Upper lobe of right lung (tissue), 1 donor: ENCODE measurements around the gene GEN1. TPM values are rescaled to one million over a fixed set of nuclear protein-coding genes. Genes with fewer than 3 reads are reported as not detected.

Experiments
- ATAC-seq: fragments of 200-7000 bp; cut with Tn5 transposase; one replicate; pipeline ENCODE4 v1.9.1; 2020; ENCODE audit warnings: mild to moderate bottlenecking, moderate library complexity
- DNase-seq: peaks from one replicate; pipeline ENCODE4 v3.0.0-alpha.2; 2020
- H3K27ac ChIP-seq: fragments of 200-600 bp; one replicate; pipeline ENCODE4 v1.8.0; 2022
- H3K27me3 ChIP-seq: fragments of 200-600 bp; one replicate; pipeline ENCODE4 v1.8.0; 2022; ENCODE audit warnings: mild to moderate bottlenecking
- H3K36me3 ChIP-seq: fragments of 200-600 bp; one replicate; pipeline ENCODE4 v1.8.0; 2022
- H3K4me1 ChIP-seq: fragments of 200-600 bp; one replicate; pipeline ENCODE4 v1.8.0; 2022
- H3K4me3 ChIP-seq: fragments of 200-600 bp; one replicate; pipeline ENCODE4 v1.8.0; 2022; ENCODE audit warnings: mild to moderate bottlenecking
- H3K9me3 ChIP-seq: fragments of 200-600 bp; one replicate; pipeline ENCODE4 v1.8.0; 2022
- intact Hi-C: fragments of 100-400 bp; cut with DNase I; formaldehyde crosslinking; loops from one replicate; pipeline ENCODE4 v1.11.0; 2022
- total RNA-seq: library from RNA; stranded (reverse); fragmentation: NEBNext Ultra II Directional; extraction: Animal tissue kit (Norgen Biotek cat#: 25700); gene quantifications from one replicate; pipeline ENCODE4 v1.2.1, GENCODE V29; 2021
- TF ChIP-seq, protein P1 (sequence below): fragments of 200-600 bp; IDR thresholded peaks from one replicate; pipeline ENCODE4 v1.8.0; 2022; ENCODE audit warnings: antibody characterized with exemption
- donor health status: DM: no; HTN: yes; CAD: no; lungs with severe emphysema.

GEN1 gene
- total RNA-seq, 1 donor from 2014 or later, result 7.0 TPM

DNA sequence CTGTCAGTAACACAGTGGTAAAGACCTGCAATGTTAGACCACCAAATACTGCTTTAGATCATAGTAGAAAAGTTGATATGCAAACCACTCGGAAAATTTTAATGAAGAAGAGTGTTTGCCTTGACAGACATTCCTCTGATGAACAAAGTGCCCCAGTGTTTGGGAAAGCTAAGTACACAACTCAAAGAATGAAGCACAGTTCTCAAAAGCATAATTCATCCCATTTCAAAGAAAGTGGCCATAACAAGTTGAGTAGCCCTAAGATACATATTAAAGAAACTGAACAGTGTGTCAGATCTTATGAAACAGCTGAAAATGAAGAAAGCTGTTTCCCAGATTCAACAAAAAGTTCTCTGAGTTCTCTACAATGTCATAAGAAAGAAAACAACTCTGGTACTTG is 27.5 kb downstream of the GEN1 start:
- ATAC-seq, result no peak
- intact Hi-C loops, result no loop called here
- Histone ChIP-seq H3K4me3 (no peak overlapping the region), H3K4me1 (no peaks in the 10 kb centered on the region), H3K9me3 (no peaks in the 10 kb centered on the region), H3K36me3 (peaks cover 9% of the 10 kb centered on the region), H3K27ac (no peak overlapping the region), H3K27me3 (no peaks in the 10 kb centered on the region)
- TF ChIP-seq, protein P1, sequence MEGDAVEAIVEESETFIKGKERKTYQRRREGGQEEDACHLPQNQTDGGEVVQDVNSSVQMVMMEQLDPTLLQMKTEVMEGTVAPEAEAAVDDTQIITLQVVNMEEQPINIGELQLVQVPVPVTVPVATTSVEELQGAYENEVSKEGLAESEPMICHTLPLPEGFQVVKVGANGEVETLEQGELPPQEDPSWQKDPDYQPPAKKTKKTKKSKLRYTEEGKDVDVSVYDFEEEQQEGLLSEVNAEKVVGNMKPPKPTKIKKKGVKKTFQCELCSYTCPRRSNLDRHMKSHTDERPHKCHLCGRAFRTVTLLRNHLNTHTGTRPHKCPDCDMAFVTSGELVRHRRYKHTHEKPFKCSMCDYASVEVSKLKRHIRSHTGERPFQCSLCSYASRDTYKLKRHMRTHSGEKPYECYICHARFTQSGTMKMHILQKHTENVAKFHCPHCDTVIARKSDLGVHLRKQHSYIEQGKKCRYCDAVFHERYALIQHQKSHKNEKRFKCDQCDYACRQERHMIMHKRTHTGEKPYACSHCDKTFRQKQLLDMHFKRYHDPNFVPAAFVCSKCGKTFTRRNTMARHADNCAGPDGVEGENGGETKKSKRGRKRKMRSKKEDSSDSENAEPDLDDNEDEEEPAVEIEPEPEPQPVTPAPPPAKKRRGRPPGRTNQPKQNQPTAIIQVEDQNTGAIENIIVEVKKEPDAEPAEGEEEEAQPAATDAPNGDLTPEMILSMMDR, result no peak
- DNase-seq, result no peak

DNA sequence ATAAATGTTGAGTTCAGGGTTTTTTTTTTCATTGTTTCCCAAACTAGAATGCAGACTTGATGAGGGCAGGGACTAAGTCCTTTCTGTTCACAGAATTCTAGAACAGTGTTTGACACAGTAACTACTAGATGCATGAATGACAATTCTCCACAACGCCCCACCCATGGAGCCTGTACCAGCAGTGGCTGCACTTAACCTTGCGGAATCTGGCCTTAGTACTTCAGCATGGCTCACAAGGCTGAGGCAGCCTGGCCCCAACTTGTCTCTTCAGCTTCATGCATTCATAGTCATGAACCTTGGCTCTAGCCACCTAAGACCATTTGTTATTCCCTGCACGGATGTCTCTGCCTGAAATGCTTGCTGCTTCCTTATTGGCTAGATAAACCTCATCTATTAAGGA is 32.8 kb downstream of the GEN1 start:
- no peaks in the 10 kb centered on the region for H3K36me3 ChIP-seq
- H3K27ac ChIP-seq, result no peak overlapping the region
- peaks cover 8% of the 10 kb centered on the region for H3K4me1 ChIP-seq
- no peak for DNase-seq
- ATAC-seq, result no peak
- H3K9me3 ChIP-seq, result no peaks in the 10 kb centered on the region
- H3K27me3 ChIP-seq, result no peaks in the 10 kb centered on the region
- TF ChIP-seq, protein P1, result no peak
- no peak overlapping the region for H3K4me3 ChIP-seq
- intact Hi-C loops, result no loop called here

DNA sequence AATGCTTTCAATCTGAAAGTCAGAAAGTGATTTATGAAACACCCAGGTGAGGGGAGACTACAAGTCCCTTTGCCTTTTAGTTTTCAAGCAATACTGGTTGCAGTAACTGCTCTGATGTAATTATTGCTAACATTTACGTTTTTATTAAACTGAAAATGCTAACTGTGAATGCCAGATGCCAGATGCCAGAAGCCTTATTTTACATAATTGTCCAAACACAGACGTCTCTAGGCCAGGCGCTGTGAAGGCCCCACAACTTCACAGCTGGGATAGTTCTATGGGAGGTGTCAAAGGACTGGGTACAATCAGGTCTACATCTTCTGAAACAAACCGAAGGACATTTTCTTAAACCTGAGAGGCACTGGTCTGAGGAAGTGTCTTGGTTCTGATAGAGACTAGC is 34.8 kb downstream of the GEN1 start:
- intact Hi-C loops, result no loop called here
- no peaks in the 10 kb centered on the region for H3K27me3 ChIP-seq
- DNase-seq, result no peak

DNA sequence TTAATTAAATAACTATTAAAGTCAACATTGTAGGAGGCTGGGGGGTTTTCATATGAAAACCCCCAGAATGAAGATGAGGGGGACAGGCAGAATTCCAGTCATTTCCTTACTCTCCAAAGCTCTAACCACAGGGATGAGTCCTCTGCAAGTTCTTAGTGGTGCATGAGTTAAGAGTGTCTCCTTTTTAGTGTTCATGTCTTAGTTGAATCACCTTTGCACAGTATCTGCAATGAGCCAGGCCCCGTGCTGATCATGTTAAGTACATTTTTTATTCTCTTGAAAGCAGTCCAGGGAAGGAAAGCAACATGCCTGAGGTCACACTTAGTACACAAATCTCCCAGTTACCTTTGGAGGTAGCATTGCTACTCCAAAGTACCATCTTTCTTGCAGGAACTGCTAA is 36.6 kb downstream of the GEN1 start:
- intact Hi-C loops, result no loop called here
- TF ChIP-seq, protein P1, result no peak

More for the DNA sequence above, 34.8 kb downstream of the GEN1 start:
- no peak overlapping the region for H3K27ac ChIP-seq
- ATAC-seq, result no peak
- TF ChIP-seq, protein P1, result no peak
- H3K4me1 ChIP-seq, result peaks cover 11% of the 10 kb centered on the region
- no peaks in the 10 kb centered on the region for H3K36me3 ChIP-seq
- no peaks in the 10 kb centered on the region for H3K9me3 ChIP-seq
- no peak overlapping the region for H3K4me3 ChIP-seq

DNA sequence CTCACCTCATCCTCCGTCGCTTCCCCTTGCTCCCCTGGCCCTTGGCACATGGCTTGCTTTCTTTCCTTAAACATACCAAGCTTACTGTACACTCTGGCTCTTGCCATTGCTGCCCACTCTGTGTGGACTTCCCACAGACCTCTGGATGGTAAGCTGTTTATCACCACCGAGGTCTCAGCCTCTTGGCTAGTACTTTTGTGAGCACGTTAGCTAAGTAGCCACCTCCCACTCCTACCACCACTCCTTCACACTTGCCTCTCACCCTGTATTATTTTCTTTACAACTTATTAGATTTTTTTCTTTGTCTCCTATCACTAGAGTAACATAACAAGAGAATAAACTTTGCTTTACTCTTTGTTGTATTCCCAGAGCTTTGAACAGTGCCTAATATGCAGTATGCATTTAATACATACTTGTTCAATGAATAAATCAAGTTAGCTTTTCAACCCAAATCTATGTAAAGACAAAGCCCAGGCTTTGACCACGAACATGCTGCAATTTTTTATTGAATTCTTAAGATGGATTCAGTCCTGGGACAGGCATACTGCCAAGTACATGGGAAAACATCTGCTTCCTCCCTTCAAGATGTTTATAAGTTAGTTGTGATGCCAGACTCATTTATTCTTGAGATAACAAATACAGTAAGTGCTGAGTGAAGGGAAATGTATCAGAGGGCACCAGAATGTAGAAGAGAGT is 37.3 kb downstream of the GEN1 start:
- intact Hi-C loops, result no loop called here
- H3K27me3 ChIP-seq, result no peaks in the 10 kb centered on the region
- H3K4me3 ChIP-seq, result no peak overlapping the region
- H3K36me3 ChIP-seq, result no peaks in the 10 kb centered on the region
- no peak for DNase-seq
- H3K27ac ChIP-seq, result no peak overlapping the region
- peak; percentile 16 for ATAC-seq
- peaks cover 11% of the 10 kb centered on the region for H3K4me1 ChIP-seq
- TF ChIP-seq, protein P1, result no peak
- no peaks in the 10 kb centered on the region for H3K9me3 ChIP-seq

More for the DNA sequence above, 36.6 kb downstream of the GEN1 start:
- Histone ChIP-seq H3K27me3 (no peaks in the 10 kb centered on the region), H3K27ac (no peak overlapping the region), H3K9me3 (no peaks in the 10 kb centered on the region), H3K36me3 (no peaks in the 10 kb centered on the region), H3K4me3 (no peak overlapping the region), H3K4me1 (peaks cover 11% of the 10 kb centered on the region)
- DNase-seq, result no peak
- no peak for ATAC-seq

DNA sequence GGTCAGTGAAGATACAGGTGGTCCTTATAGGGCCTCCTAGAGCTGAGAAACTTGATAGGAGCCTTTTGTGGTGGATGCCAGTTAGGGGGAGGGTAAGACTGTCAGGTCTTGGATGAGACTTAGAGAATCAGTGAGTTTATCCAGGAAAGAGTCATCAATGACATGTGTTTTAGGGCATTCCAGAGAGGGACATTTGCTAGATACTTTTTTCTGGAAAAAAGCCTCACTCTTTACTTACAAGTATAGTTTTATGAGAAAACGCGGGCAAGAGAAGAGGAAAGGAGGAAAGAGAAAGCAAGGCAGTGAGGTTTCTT is 37.8 kb downstream of the GEN1 start:
- Histone ChIP-seq H3K27ac (no peak overlapping the region), H3K4me3 (no peak overlapping the region), H3K9me3 (no peaks in the 10 kb centered on the region), H3K4me1 (peaks cover 11% of the 10 kb centered on the region), H3K27me3 (no peaks in the 10 kb centered on the region), H3K36me3 (no peaks in the 10 kb centered on the region)
- ATAC-seq, result no peak
- no peak for DNase-seq
- TF ChIP-seq, protein P1, result no peak
- intact Hi-C loops, result no loop called here
